Measurements from ENCODE around the gene TRIM66.

Gene TRIM66

DNA sequence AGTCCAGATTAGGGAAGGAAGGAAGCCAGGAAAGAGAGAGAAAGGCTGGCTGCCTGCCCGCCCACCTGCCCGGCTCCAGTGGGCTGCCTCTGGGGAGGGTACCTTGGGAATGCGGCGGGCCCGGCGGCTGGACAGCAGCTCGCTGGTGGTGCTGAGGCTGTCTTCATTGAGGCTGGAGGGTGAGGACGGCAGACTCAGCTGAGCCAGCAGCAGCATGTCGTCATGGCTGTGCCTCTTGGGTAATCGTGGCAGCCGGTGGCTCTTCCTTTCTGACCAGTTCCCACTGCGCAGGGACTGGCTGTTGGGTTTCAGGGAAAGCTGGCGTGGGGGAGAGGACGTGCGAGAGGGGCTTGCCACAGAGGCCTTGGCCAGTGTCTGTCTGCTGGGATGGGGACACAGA lies 33.0 kb upstream of the TRIM66 start:
- DNase-seq (ENCODE audit: low read depth in 2 of 2, low spot score in 1 of 2) = no peak

DNA sequence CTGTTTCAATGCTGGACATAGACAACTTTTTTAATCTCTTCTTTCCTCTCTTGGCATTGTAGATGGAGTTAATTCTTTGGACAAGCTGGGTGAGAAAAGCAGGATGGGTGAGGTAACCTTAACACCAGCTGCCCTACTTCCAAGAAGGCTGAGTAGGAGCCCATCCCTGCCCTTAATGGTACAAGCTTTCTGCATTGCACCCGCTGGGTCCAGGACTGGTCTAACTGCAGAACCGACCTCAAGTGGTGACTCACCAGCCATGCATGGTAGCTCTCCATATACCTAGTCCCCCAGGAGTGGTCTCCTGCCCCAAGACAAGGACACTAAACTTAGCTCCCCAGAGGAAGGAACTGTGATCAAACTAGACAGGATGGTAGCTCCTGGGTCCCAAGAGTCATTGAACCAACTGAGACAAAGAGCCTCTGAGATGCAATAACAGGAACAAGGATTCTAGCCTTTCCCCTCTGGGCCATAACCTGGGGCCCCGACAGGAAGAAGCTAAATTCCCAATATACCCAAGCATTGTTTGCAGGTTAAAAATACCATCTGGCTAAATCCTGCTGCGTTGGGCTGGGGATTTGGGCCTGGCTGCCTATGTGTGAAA lies 32.3 kb upstream of the TRIM66 start:
- DNase-seq (ENCODE audit: low read depth in 2 of 2, low spot score in 1 of 2) = no peak

DNA sequence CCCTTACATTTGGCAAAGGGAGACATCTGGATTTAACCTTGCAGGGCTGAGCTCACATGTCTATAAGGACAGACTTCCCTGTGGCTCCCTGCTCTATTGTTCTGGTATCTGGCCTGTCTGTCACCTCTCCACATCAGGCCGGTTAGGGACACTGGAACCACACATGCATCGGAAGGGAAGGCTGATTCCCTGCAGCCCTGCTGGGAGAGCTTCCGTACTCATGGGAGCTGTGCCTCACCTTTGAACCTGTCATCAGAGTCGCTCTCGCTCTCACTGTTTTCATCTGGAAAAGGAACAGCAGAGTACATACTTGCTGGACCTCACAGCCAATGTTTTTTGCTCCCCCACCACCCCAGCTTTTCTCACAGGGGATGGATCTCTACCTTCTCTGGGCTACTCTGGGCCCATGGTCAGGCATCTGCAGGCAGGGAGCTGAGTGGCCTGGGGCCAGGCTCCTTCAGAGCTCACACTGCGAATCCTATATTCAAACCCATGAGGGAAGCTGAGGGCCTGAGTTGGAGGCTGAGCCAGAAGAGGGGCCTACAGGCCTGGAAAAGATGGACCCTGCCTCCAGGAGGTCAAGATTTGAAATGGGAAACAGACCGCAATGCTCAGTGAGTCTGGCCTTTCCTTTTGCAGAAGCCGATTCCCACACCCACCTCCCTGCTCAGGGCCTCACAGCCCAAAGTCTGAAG lies 31.4 kb upstream of the TRIM66 start:
- no peak for DNase-seq (ENCODE audit: low read depth in 2 of 2, low spot score in 1 of 2)

DNA sequence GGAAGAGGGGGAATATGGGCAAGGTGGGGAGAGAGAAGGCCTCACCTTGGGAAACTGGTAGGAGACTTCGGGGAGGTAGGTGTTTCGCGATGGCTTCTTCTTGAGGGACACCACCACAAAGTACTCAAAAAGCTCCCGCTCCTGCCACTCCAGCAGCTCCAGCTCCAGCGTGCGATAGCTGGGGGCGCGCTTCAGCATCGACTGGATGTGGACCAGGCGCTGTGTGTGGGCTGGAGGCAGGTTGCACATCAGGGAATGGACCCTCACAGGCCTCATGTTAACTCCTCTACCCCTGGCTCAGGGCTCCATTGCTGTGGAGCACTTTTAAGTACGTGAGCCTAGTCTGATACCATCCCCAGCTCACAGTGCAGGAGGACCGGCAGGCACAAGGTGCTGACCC lies 30.0 kb upstream of the TRIM66 start:
- DNase-seq (ENCODE audit: low read depth in 2 of 2, low spot score in 1 of 2) = no peak

DNA sequence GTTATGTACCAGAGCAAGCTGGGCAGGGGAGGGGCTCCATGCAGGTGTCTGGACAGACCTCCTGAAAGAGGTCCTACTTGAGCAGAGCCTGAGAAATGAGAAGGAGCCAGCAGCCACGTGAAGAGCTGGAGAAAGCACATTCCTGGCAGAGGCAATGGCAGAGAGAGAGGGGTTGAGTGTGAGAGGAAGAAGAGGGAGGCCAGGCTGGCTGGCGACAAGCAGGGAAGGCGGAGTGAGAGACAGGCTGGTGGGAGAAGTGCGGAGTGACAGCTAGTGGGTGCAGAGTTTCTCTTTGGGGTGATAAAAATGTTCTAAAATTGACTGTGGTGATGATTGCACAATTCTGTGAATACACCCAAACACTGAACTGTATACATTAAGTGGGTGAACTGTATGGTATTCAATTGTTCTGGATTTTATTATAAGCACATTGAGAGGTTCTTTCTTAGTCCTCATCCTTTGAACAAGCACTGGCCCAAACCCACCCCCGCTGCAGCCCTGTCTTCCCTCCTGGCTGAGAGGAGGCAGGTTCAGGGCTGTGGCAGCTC lies 29.5 kb upstream of the TRIM66 start:
- DNase-seq (ENCODE audit: low read depth in 2 of 2, low spot score in 1 of 2) = no peak

DNA sequence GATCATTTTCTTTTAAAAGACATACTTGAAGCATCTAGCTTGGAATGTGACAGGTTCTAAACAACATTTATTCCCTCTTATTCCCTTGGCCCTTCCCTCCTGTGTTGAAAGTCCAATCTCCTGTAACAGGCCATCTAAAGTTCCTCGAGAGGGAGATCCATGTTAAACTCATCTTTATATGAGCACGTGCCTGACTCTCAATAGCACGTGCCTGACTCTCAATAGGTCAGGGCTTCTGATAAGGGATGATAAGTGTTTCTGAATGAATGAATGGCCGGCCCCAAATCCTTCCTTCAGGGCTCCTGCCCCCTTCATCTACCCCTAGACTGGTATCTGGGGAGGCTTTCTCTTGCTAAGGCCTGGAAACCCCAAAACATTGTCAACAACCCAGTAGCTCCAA lies 27.3 kb upstream of the TRIM66 start:
- DNase-seq (ENCODE audit: low read depth in 2 of 2, low spot score in 1 of 2) = no peak

DNA sequence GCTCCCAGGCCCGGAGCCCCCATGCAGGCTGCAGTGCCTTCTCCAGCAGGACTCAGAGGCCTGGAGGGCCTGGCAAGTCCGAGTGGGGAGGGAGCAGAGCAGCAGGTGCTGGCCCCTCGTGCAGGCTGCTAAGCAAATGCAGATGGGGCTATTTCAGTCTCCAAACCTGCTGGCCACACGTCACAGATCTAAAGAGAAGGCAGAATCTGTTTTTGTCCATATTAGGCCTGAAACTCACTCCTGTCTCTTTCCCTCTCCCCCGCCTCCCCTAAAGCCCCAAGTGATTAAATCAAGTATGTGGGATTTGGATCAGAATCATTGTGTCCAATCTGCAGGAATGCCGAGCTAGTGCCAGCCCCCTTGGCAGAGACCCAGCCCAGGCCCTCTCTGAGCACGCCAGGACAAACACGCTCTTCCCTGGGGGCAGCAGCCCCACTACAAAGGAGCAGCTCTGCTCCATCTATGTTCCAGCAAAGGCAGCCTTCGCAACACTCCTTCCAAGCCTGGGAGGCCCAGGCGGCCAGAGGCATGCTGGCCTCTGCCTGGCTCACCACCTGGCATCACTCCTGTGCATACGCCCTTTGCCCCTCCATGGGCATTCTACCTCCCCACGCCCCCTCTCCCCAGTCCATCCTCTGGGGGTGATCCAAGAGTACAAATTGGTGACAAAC lies 26.7 kb upstream of the TRIM66 start:
- DNase-seq (ENCODE audit: low read depth in 2 of 2, low spot score in 1 of 2) = no peak

DNA sequence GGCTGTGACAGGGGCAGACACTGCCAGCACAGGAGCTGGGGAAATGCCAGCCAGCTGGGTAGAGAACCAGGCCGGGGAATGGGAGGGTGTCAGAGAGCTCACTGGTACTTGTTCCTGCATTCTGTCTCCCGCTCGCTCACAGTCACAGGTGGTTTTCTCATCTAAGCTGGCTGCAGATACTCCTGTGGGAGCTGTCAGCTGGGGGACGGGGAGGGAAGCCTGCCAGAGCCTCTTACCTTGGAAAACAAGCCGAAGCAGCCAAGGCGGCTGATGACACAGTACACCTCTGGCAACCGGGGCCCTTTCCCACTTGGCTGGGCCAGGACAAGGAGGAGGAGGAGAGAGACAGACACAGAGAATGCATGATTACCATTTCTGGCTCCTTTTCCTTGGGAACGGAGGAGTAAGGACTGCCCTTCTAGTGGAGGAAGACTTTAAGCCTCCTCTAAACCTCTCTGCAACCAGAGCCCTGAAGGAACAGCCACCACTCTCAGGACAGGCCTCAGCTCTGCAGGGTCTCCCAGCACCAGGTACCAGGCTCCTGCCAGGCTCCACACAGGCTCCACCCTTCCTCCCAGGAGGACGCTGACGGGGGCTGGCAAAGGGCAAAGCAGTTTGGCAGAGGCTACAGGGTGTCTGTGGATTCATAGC lies 25.2 kb upstream of the TRIM66 start:
- DNase-seq (ENCODE audit: low read depth in 2 of 2, low spot score in 1 of 2) = no peak

DNA sequence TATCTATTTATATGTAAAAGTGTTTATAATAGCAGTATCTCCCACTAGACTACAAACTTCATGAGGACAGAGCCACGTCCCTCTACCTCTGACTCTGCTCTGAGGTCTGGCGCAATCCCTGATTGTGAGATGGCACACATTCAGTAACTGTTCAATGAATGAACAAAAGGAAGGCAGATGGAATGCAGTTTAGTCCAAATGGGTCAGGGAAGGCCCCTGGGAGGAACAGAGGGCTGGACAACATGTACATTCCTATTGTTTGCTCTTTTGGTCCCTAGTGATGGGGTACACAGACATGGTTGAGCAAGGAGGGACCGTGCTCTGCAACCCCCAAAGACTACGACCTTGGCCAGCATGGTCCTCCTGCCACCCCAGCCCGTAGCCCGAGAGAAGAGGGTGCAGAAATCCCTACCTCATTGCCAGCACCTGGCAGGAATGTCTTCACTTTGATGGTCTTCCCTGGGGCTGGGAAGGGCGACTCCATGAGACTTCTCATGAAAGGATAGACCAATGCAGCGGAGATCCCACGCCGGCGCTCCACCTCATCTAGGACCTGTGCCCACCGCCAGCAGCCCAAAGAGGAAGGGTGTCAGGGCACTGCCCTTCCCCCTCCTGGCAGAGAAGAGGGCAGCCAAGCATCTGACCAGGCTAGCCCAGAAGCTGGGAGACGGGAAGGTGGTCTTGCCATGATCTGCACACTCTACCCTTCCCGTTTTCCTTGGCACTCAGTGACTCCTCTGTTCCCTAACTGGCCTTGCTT lies 24.4 kb upstream of the TRIM66 start:
- DNase-seq (ENCODE audit: low read depth in 2 of 2, low spot score in 1 of 2) = no peak

DNA sequence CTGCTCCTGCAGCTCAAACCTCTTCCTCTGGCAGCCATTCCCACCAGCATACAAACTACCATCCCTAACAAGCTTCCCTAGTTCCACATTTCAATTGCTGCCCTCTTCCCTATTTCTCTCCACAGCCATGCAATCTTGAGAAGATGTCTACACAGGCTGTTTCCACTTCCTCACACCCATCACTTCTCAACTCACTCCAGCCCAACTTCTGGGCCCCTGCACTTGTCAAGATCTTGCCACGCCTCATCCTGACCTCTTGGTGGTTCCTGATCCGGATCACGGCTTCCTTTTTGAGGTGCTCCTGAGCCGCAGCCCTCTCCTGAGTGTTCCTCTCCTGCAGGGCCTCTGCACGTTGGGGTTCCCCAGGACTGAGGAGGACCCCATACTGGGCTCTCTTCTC lies 22.7 kb upstream of the TRIM66 start:
- no peak for DNase-seq (ENCODE audit: low read depth in 2 of 2, low spot score in 1 of 2)

DNA sequence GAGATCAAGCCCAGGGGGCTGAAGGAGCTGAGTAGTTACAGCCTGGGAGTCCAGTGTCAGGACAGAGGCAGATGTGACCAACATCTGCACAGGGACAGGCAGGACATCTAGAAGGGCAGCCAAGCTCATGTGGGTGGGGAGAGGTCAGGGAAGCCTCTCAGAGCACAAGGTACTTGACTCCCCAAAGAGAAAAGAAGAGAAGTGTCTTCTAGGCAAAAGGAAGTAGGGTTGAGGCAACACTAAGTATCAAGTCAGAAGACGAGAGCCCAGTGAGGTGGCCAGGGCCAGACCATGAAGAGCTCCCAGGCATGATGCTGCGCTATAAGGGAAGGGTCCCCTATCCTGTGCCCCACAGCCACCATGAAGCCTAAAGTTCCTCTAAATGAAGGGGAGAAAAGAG lies 21.7 kb upstream of the TRIM66 start:
- DNase-seq (ENCODE audit: low read depth in 2 of 2, low spot score in 1 of 2) = no peak

DNA sequence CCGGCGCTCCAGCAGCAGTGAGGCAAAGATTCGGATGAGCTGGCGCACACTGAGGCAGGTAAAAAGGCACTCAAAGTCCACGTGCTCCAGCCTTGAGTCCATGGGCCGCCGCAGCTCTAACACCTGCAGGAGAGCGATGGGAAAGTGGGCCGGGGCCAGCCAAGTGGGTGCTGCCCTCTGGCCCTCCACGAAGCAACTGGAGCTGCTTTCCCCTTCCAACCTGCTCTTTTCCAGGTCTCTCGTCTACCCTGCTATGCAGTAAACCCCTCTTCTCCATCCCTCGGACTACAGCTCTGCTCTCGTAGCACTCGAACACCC lies 20.1 kb upstream of the TRIM66 start:
- no peak for DNase-seq (ENCODE audit: low read depth in 2 of 2, low spot score in 1 of 2)

DNA sequence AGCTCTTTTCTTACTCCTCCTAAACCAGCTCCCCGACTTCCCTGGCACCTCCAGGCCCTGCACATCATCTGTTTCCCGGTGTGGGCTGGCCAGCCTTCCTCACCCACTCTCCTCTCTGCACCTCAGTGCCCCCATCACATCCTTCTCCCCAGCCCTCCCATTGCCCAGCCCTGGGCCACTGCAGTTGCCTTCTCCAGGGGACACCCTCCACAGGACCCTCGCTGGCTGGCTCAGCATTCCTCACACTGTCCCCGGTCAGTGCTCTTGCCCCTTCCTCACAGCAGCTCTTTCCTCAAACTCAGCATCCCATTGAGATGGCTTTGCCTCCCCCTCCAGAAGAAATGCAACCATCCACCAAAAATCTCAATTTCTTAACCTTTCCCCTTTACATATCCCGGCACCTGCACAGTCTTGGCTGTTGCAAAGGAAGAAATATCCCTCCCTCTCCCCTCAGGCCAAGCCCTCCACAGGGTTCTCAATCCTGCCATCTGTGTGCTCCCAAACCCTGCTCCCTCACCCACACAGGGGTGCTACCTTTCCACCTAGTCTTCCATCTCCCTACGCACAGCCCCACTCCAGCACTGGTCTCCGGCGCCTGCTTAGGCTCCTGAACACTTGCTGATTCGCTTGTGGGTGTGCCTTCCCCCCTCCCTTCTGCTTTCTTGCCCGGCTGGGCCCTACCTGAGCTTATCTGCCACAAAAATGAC lies 19.6 kb upstream of the TRIM66 start:
- no peak for DNase-seq (ENCODE audit: low read depth in 2 of 2, low spot score in 1 of 2)

DNA sequence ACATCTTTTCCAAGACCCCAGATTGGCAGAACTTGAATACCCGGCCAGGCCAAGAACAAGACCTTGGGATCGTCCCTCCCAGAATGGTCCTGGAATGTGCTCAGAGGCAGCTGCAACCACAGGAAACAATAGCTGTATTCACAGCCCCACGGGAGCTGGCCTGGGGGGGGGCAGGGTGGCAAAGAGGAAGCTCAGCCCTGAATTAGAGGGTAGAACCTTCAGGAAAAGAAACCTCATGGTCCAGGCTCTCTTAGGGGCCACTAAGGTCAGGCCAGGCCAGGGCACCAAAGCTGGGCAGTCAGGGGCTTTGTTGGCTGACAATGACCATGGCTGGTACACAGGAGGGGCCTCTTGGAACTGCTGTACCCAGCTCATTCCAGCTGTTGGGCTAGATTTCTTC lies 17.4 kb upstream of the TRIM66 start:
- DNase-seq (ENCODE audit: low read depth in 2 of 2, low spot score in 1 of 2) = no peak

DNA sequence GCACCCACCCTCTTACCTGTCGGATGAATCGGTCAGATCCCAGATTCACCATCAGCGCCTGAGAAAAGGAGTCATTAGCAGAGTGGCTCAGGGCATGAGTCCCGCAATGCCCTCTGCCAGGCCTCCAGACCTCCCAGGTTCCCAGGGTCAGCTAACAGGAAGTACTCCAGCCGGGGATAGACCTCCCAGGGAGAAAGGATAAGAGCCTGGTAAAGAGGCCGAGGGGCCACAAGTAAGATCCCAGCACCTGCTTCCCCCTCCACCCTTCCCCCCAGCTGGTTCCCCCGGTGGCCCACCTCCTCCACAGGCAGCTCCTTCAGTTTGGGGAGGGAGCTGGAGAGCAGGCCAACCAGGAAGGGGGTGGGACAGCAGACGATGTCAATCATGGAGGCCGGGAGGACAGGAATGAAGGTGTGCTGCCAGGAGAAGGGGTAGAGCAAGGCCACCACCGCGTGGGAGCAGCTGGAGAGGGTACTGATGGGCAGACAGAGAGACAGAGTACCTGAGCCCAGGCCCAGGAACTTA lies 16.5 kb upstream of the TRIM66 start:
- no peak for DNase-seq (ENCODE audit: low read depth in 2 of 2, low spot score in 1 of 2)

DNA sequence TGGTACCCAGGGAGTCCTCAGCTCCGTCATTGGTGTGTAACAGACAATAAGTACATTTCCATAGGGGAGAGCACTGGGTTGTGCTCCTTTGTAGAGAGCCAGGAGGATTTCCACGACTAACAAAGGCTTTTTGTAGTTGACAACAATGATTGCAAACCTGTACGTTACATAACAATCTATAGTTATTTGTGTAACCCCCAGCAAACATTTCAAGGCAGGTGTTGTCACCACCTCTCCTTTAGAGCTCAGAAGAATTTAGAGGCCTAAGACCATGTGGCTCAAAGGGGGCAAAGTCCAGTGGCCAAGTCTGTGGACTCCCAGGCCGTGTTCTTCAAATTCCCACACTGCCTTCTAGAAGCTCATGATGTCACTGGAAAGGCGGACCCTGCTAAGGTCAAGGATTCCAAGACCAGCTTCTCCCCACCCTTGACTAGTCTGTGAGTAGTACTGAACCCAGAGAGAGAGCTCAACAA lies 15.9 kb upstream of the TRIM66 start:
- no peak for DNase-seq (ENCODE audit: low read depth in 2 of 2, low spot score in 1 of 2)

DNA sequence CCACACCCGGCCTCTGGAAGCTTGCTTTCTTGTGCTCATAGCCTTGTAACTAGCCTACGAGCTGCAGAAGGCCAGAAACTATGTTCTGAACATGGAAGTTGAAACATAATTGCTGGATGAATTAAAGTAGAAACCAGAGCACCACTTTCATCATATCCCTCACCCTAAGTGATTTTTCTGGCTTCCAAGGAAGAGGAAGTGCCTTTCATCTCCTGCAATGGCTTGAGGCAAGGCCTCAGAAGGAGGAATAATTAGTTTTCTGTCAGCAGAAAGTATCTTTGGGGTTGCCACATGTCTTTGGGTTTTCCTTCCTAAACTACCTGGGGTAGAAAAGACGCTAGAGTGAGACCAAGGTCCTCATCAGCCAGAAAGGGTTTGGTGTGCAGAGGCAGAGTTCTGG lies 14.6 kb upstream of the TRIM66 start:
- DNase-seq (ENCODE audit: low read depth in 2 of 2, low spot score in 1 of 2) = no peak

DNA sequence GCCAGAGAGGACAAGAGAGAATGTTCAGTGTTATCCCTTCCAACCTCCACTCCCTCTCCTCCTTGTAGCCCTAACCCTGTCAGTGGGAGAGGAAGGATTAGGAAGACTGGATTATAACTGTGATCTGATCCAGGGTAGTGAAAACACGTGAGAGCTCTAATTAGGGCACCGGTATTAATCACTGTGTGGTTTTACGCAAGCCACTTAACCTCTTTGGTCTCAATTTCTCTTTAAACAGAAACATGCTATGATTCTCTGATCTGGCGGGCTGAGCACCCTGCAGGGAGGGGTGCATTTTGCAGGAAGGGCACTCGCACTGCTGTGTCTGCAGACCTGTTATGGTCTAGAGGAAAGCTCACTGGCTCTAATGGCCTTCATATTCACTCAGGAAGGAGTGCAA lies 11.7 kb upstream of the TRIM66 start:
- no peak for DNase-seq (ENCODE audit: low read depth in 2 of 2, low spot score in 1 of 2)

DNA sequence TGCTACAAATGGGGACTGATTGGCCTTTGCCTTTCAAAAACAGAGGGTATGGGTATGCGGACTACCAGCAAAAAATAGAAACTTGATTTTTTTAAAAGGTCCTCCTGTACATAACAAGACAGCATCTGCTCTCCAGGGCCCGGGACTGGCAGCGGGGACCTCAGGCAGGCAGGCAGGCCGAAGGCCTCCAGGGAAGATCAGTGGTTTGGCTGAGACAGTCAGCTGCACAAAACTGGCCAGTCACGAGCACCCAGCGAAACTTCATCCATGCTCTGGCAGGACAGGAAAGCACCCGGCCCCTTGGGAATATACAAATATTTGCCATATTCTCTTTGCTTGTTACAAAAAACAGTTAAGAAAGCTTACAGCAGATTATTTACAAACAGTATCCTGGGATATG lies 11.1 kb upstream of the TRIM66 start:
- DNase-seq (ENCODE audit: low read depth in 2 of 2, low spot score in 1 of 2) = no peak

DNA sequence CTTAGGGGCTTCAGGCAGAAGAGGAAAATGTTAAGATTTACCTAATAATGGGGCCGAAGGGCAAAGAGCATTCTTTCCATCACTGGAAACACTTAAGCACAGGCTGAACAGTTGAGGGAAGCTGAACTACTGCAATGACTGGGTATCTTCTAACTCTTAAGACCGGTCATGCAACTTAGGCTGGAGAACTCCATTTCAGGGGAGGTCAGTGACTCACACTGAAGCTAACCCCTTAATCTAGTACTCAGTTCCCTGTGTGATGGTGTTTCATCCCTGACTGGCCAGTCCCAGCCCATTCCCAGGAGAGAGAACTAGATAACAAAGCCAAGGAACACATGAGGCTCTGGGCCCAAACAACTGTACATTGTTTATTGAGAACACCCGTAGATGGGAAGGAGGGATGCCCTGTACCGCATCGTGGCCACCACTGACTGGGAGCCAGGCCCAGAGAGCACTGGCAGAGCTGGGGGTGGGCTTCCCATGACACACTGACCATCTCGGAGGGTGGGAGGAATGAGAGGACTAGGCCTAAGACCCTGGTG lies 10.6 kb upstream of the TRIM66 start:
- no peak for DNase-seq (ENCODE audit: low read depth in 2 of 2, low spot score in 1 of 2)
